ENCODE results near the gene AGPAT1. TPM values are rescaled to one million over a fixed set of nuclear protein-coding genes. Genes with fewer than 3 reads are reported as not detected.

AGPAT1 gene
- total and polyA plus RNA-seq, 2 of the 13 experiments (the other 11 are each of a cell fraction or from before 2014, with no cell fraction given), result 51.3 to 139 TPM

GRCh38 chr6:32190054-32190851 is 14.4 kb upstream of the AGPAT1 start, which contains the start of gene PBX2:
PBX2 (minus strand) TSS chr6:32190202; CDS start chr6:32189915, 287 bp downstream.
- peak; percentile 76 for ATAC-seq
- in situ Hi-C loops (cut with HindIII; ENCODE audit: extremely low pct_ligation_motif_present, low pct_unique_long_range_greater_than_20kb), result loop anchor here (5.0 kb wide), 1 partner anchor 782 kb away; no protein-coding TSS in a partner anchor
- H3K27ac ChIP-seq (ENCODE audit: extremely low read length, insufficient read depth, low read length), result peak within 1 kb of the TSS; percentile 80
- H3K79me2 ChIP-seq (ENCODE audit: insufficient read depth, low read length), result peaks cover 15% of the 10 kb centered on the region
- TSS peak; percentile 88 for BruUV-seq (replicated peaks)
- H3K4me3 ChIP-seq (replicated peaks in 1 of 3; ENCODE audit: insufficient read depth in 1 of 3, low read depth in 2 of 3, low read length in 3 of 3), result peak within 1 kb of the TSS; percentile 74 to 93 (median 79)
- CTCF ChIA-PET (ENCODE audit: low intra/inter-chr PET ratio, low total read pairs), result no interaction called here
- H3K36me3 ChIP-seq (replicated peaks in 1 of 2; ENCODE audit: control insufficient read depth in 1 of 2, insufficient read depth in 2 of 2, low read length in 2 of 2), result peaks cover 7 to 19% of the 10 kb centered on the region in 2 experiments
- POLR2A ChIA-PET, result interaction anchor here (0.6 to 7.1 kb wide), 11 partner anchors 8 to 781 kb away, joined by 3 to 127 read pairs (median 4); partner anchors contain the start of genes AGPAT1, ATF6B, CFB and FKBPL
- intact Hi-C loops (cut with micrococcal nuclease; ENCODE audit: unreplicated experiment), result loop anchor here (1.0 kb wide), 1 partner anchor 12 kb away; the partner anchor contains the start of gene RNF5
- H3K4me1 ChIP-seq (ENCODE audit: insufficient read depth, low read length), result peaks cover 46% of the 10 kb centered on the region
- H2AFZ ChIP-seq (ENCODE audit: low read length), result no peak within 1 kb of the TSS
- H3K27me3 ChIP-seq (ENCODE audit: control insufficient read depth in 1 of 2, insufficient read depth in 2 of 2, low read length in 2 of 2), result no peaks in the 10 kb centered on the region; a peak in 1 of 5 replicates
- H3K9ac ChIP-seq (ENCODE audit: insufficient read depth, low read depth, low read length), result peak within 1 kb of the TSS; percentile 90
- peak within 1 kb of the TSS; percentile 95 for H3K4me2 ChIP-seq (ENCODE audit: low read depth, low read length)
- H3K9me3 ChIP-seq (ENCODE audit: low read length), result no peaks in the 10 kb centered on the region
- peak; percentile 74 for FAIRE-seq
- 2% methylated on average over 23 of the region's 23 CpGs for WGBS (ENCODE audit: low lambda C conversion rate)
- DNase-seq (ENCODE audit: low spot score), result peak; percentile 87
- H4K20me1 ChIP-seq (ENCODE audit: insufficient read depth, low read length), result no peaks in the 10 kb centered on the region
- TF ChIP-seq ZFP41 (CRISPR knock-in tag; IDR thresholded peaks at IDR 0.05; ENCODE audit: borderline replicate concordance) (no peak), ZNF333 (CRISPR knock-in tag; IDR thresholded peaks at IDR 0.05; ENCODE audit: borderline replicate concordance) (peak; percentile 72; the same call in 1 of the 2 replicates), KLF9 (CRISPR knock-in tag; IDR thresholded peaks at IDR 0.05; ENCODE audit: low read depth) (0 out of 2 replicates have a peak, but pooled peaks have one; percentile 43), FOXC1 (CRISPR knock-in tag; IDR thresholded peaks at IDR 0.05; ENCODE audit: borderline replicate concordance) (no peak), ZNF136 (CRISPR knock-in tag; IDR thresholded peaks at IDR 0.05; ENCODE audit: low read depth) (no peak), ZNF766 (CRISPR knock-in tag; IDR thresholded peaks at IDR 0.05; ENCODE audit: borderline replicate concordance) (no peak), BCLAF1 (IDR thresholded peaks at IDR 0.05) (no peak), NFIB (CRISPR knock-in tag; IDR thresholded peaks at IDR 0.05; ENCODE audit: borderline replicate concordance) (no peak), MTA1 (CRISPR knock-in tag; IDR thresholded peaks at IDR 0.05; ENCODE audit: borderline replicate concordance) (peak; percentile 45; the same call in 1 of the 2 replicates), FOSL1 (CRISPR knock-in tag; IDR thresholded peaks at IDR 0.05; ENCODE audit: borderline replicate concordance) (no peak), HNF1A (IDR thresholded peaks at IDR 0.05; ENCODE audit: low read depth) (no peak), HNF1A (CRISPR knock-in tag; IDR thresholded peaks at IDR 0.05; ENCODE audit: borderline replicate concordance) (peak; percentile 55; the same call in 1 of the 2 replicates), ZNF788 (CRISPR knock-in tag; IDR thresholded peaks at IDR 0.05; ENCODE audit: borderline replicate concordance) (peak; percentile 75; the same call in 1 of the 2 replicates), ZNF362 (CRISPR knock-in tag; IDR thresholded peaks at IDR 0.05; ENCODE audit: borderline replicate concordance) (no peak)
